ENCODE results near the gene FGF18. TPM values are rescaled to one million over a fixed set of nuclear protein-coding genes. Genes with fewer than 3 reads are reported as not detected.

Gene FGF18
- total RNA-seq, 1 experiment from 2014 or later, result 2.1 TPM

- H3K9me3 ChIP-seq, result no peaks in the 10 kb centered on the region
- no peak overlapping the region for H3K4me3 Mint-ChIP-seq (ENCODE audit: unreplicated experiment)
- H3K4me1 Mint-ChIP-seq (ENCODE audit: low read depth, unreplicated experiment), result no peaks in the 10 kb centered on the region
- H3K27me3 ChIP-seq (replicated peaks; ENCODE audit: control insufficient read depth, insufficient read depth, low read length), result no peaks in the 10 kb centered on the region
- H3K27ac Mint-ChIP-seq (ENCODE audit: unreplicated experiment), result no peak overlapping the region
- H3K36me3 Mint-ChIP-seq (ENCODE audit: insufficient read depth, unreplicated experiment), result peaks cover 5% of the 10 kb centered on the region
- POLR2A ChIA-PET, result no interaction called here
- no peaks in the 10 kb centered on the region for H3K9me3 Mint-ChIP-seq (ENCODE audit: unreplicated experiment)
- no peaks in the 10 kb centered on the region for H3K36me3 ChIP-seq (ENCODE audit: control insufficient read depth, insufficient read depth, low read length)
- DNase-seq, result no peak
- BruUV-seq (replicated peaks), result no TSS peak
- H3K27me3 Mint-ChIP-seq (ENCODE audit: insufficient read depth, unreplicated experiment), result no peaks in the 10 kb centered on the region
- intact Hi-C loops (cut with micrococcal nuclease; ENCODE audit: unreplicated experiment), result no loop called here
- TF ChIP-seq CTCF (IDR thresholded peaks at IDR 0.05; ENCODE audit: insufficient read depth in 1 of 2, low read depth in 1 of 2, low read length in 1 of 2, severe bottlenecking in 1 of 2, unreplicated experiment in 1 of 2), result no peak
- H3K4me1 ChIP-seq, result no peaks in the 10 kb centered on the region
- CTCF ChIA-PET, result interaction anchor here (1.1 to 1.3 kb wide), 2 partner anchors 35 kb away, joined by 5 to 6 read pairs; partner anchors contain the start of gene FGF18
- H3K4me3 ChIP-seq (ENCODE audit: low read depth, low read length), result no peak overlapping the region
Measured at GRCh38 chr5:171453988-171454387, 34.5 kb downstream of the FGF18 start.

- H3K9me3 Mint-ChIP-seq (ENCODE audit: unreplicated experiment), result no peaks in the 10 kb centered on the region
- Histone ChIP-seq H3K27me3 (replicated peaks; ENCODE audit: control insufficient read depth, insufficient read depth, low read length) (no peaks in the 10 kb centered on the region), H3K4me3 (ENCODE audit: low read depth, low read length) (no peak overlapping the region), H3K36me3 (ENCODE audit: control insufficient read depth, insufficient read depth, low read length) (no peaks in the 10 kb centered on the region), H3K4me1 (no peaks in the 10 kb centered on the region), H3K9me3 (no peaks in the 10 kb centered on the region)
- ChIA-PET POLR2A (no interaction called here), CTCF (interaction anchor here (1.1 kb wide), 1 partner anchor 36 kb away, joined by 5 read pairs; the partner anchor contains the start of gene FGF18)
- H3K4me3 Mint-ChIP-seq (ENCODE audit: unreplicated experiment), result no peak overlapping the region
- no peaks in the 10 kb centered on the region for H3K27me3 Mint-ChIP-seq (ENCODE audit: insufficient read depth, unreplicated experiment)
- DNase-seq, result no peak
- intact Hi-C loops (cut with micrococcal nuclease; ENCODE audit: unreplicated experiment), result no loop called here
- TF ChIP-seq CTCF (IDR thresholded peaks at IDR 0.05; ENCODE audit: insufficient read depth in 1 of 2, low read depth in 1 of 2, low read length in 1 of 2, severe bottlenecking in 1 of 2, unreplicated experiment in 1 of 2), result no peak
- no peak overlapping the region for H3K27ac Mint-ChIP-seq (ENCODE audit: unreplicated experiment)
- BruUV-seq (replicated peaks), result no TSS peak
- H3K4me1 Mint-ChIP-seq (ENCODE audit: low read depth, unreplicated experiment), result no peaks in the 10 kb centered on the region
- H3K36me3 Mint-ChIP-seq (ENCODE audit: insufficient read depth, unreplicated experiment), result peaks cover 5% of the 10 kb centered on the region
Measured at GRCh38 chr5:171454549-171454948, 35.1 kb downstream of the FGF18 start.

GRCh38 chr5:171455522-171455921 is 36.1 kb downstream of the FGF18 start:
- Mint-ChIP-seq H3K9me3 (ENCODE audit: unreplicated experiment) (no peaks in the 10 kb centered on the region), H3K27me3 (ENCODE audit: insufficient read depth, unreplicated experiment) (no peaks in the 10 kb centered on the region), H3K4me1 (ENCODE audit: low read depth, unreplicated experiment) (no peaks in the 10 kb centered on the region), H3K4me3 (ENCODE audit: unreplicated experiment) (no peak overlapping the region), H3K36me3 (ENCODE audit: insufficient read depth, unreplicated experiment) (peaks cover 5% of the 10 kb centered on the region), H3K27ac (ENCODE audit: unreplicated experiment) (no peak overlapping the region)
- Histone ChIP-seq H3K9me3 (no peaks in the 10 kb centered on the region), H3K27me3 (replicated peaks; ENCODE audit: control insufficient read depth, insufficient read depth, low read length) (no peaks in the 10 kb centered on the region), H3K4me3 (ENCODE audit: low read depth, low read length) (no peak overlapping the region), H3K36me3 (ENCODE audit: control insufficient read depth, insufficient read depth, low read length) (no peaks in the 10 kb centered on the region), H3K4me1 (no peaks in the 10 kb centered on the region)
- no peak for DNase-seq
- ChIA-PET CTCF (interaction anchor here (0.6 kb wide), 1 partner anchor 451 kb away, joined by 3 read pairs; no protein-coding TSS in a partner anchor), POLR2A (no interaction called here)
- TF ChIP-seq CTCF (IDR thresholded peaks at IDR 0.05; ENCODE audit: insufficient read depth in 1 of 2, low read depth in 1 of 2, low read length in 1 of 2, severe bottlenecking in 1 of 2, unreplicated experiment in 1 of 2), result no peak
- no TSS peak for BruUV-seq (replicated peaks)
- intact Hi-C loops (cut with micrococcal nuclease; ENCODE audit: unreplicated experiment), result no loop called here
